Skin epidermis (tissue), 12 donors: ENCODE results near the gene RTN4RL2.

Source experiments
- H3K27ac ChIP-seq, 21 experiments: fragments of 200-600 bp; sonication (generic) in 11 of 21; one replicate each; pipeline ENCODE4 v1.5.0; 2020; ENCODE audit warnings: mild to moderate bottlenecking in 3 of 21, inconsistent platforms in 2 of 21, moderate library complexity in 2 of 21
- H3K4me3 ChIP-seq, 7 experiments: fragments of 200-600 bp; sonication (generic) in 2 of 7; one replicate each; pipeline ENCODE4 v1.5.0; 2020; ENCODE audit warnings: inconsistent platforms in 2 of 7, mild to moderate bottlenecking in 2 of 7, moderate library complexity in 1 of 7

Gene RTN4RL2

GRCh38 chr11:57490456-57491248, 30.3 kb downstream of the RTN4RL2 start:
- no peak overlapping the region for H3K27ac ChIP-seq
- H3K4me3 ChIP-seq = no peak overlapping the region

- Histone ChIP-seq H3K4me3 (no peak overlapping the region), H3K27ac (no peak overlapping the region)
Measured at GRCh38 chr11:57491371-57492061, 31.2 kb downstream of the RTN4RL2 start.

GRCh38 chr11:57493507-57494503, 33.5 kb downstream of the RTN4RL2 start:
- Histone ChIP-seq H3K4me3 (no peak overlapping the region), H3K27ac (no peak overlapping the region)

GRCh38 chr11:57496109-57496820, 35.9 kb downstream of the RTN4RL2 start:
- Histone ChIP-seq H3K27ac (no peak overlapping the region), H3K4me3 (no peak overlapping the region)

- no peak overlapping the region for H3K27ac ChIP-seq
Measured at GRCh38 chr11:57497303-57498247, 37.2 kb downstream of the RTN4RL2 start.

GRCh38 chr11:57498540-57498939, 38.2 kb downstream of the RTN4RL2 start:
- Histone ChIP-seq H3K27ac (no peak overlapping the region), H3K4me3 (no peak overlapping the region)

More at GRCh38 chr11:57497303-57498247, 37.2 kb downstream of the RTN4RL2 start:
- H3K4me3 ChIP-seq = no peak overlapping the region

- H3K4me3 ChIP-seq = peak overlapping the region in 5 of 7 experiments; percentile 2 to 32 (median 16)
- peak overlapping the region in 9 of 21 experiments; percentile 4 to 64 (median 51) for H3K27ac ChIP-seq
Measured at GRCh38 chr11:57499413-57499982, 39.2 kb downstream of the RTN4RL2 start.

- H3K27ac ChIP-seq = peak overlapping the region in 8 of 21 experiments; percentile 4 to 64 (median 52)
Measured at GRCh38 chr11:57499983-57500461, 39.7 kb downstream of the RTN4RL2 start.

GRCh38 chr11:57500515-57500914, 40.2 kb downstream of the RTN4RL2 start:
- no peak overlapping the region for H3K4me3 ChIP-seq
- H3K27ac ChIP-seq = no peak overlapping the region

More at GRCh38 chr11:57499983-57500461, 39.7 kb downstream of the RTN4RL2 start:
- H3K4me3 ChIP-seq = peak overlapping the region in 5 of 7 experiments; percentile 2 to 32 (median 16)

- H3K27ac ChIP-seq = no peak overlapping the region
Measured at GRCh38 chr11:57500926-57501325, 40.6 kb downstream of the RTN4RL2 start.

GRCh38 chr11:57501953-57502352, 41.6 kb downstream of the RTN4RL2 start:
- Histone ChIP-seq H3K27ac (no peak overlapping the region), H3K4me3 (no peak overlapping the region)

More at GRCh38 chr11:57500926-57501325, 40.6 kb downstream of the RTN4RL2 start:
- no peak overlapping the region for H3K4me3 ChIP-seq

- H3K4me3 ChIP-seq = no peak overlapping the region
- H3K27ac ChIP-seq = no peak overlapping the region
Measured at GRCh38 chr11:57502376-57502775, 42.0 kb downstream of the RTN4RL2 start.

- Histone ChIP-seq H3K27ac (no peak overlapping the region), H3K4me3 (no peak overlapping the region)
Measured at GRCh38 chr11:57502870-57503269, 42.5 kb downstream of the RTN4RL2 start.

DNA sequence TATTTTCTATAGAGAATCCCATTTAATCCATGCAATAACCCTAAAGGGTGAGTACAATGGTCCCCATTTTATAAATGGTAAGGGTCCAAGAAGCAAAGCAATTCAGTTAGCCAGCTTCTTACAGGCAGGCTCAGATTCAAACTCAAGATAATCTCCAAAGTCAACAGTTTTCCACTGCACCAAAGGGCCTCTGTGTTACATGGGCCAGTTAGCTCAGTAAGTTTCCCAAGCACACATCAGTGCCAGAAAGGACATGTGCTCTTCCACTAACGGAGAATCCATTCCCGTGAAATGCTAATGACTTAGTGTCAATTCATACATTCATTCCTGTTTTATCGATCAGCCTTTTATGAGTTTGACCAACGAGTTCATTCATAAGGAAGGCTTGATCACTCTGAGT, 44.2 kb downstream of the RTN4RL2 start:
- Histone ChIP-seq H3K4me3 (no peak overlapping the region), H3K27ac (no peak overlapping the region)

DNA sequence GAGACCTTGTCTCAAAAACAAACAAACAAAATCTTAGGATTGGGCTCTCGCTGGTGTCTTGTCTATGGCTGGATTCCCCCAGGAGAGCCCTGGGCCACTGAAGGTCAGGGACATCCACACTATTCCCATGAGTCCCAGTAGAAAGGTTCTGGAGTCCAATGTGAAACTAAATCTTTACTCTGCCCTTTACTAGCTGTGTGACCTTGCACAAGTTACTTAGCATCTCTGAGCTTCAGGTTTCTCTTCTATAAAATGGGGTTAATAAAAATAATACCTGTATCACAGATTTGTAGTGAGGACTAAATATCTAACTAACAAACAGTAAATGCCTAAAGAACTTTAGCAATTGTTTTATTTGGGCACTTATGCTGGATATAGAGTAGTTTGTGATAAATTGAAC, 46.2 kb downstream of the RTN4RL2 start:
- no peak overlapping the region for H3K4me3 ChIP-seq
- H3K27ac ChIP-seq = no peak overlapping the region

GRCh38 chr11:57508341-57509170, 48.2 kb downstream of the RTN4RL2 start:
- H3K4me3 ChIP-seq = no peak overlapping the region
- H3K27ac ChIP-seq = no peak overlapping the region
